SK-N-SH treated with all-trans-retinoic acid at 6 μM for 48 hours (cell line): ENCODE results near the gene CRYBA2.

ENCODE experiments used
- ATAC-seq: fragments of 200-7000 bp; cut with Tn5 transposase; 3 replicates; pipeline ENCODE4 v1.9.1; 2020; ENCODE audit warnings: mild to moderate bottlenecking, moderate library complexity
- ARNTL ChIP-seq: fragments of 450-650 bp; formaldehyde crosslinking; IDR thresholded peaks from 2 replicates; pipeline ENCODE4 v1.5.0; 2020; ENCODE audit warnings: low read depth, mild to moderate bottlenecking, moderate library complexity, borderline replicate concordance
- BACH2 ChIP-seq: fragments of 250-450 bp; sonication (Bioruptor Pico); IDR thresholded peaks from 2 replicates; pipeline ENCODE4 v1.9.0; 2021; ENCODE audit warnings: mild to moderate bottlenecking, borderline replicate concordance
- CREB5 ChIP-seq: fragments of 250-450 bp; sonication (Bioruptor Pico); IDR thresholded peaks from 2 replicates; pipeline ENCODE4 v1.5.1; 2020; ENCODE audit warnings: low read depth, mild to moderate bottlenecking, moderate library complexity
- ESRRG ChIP-seq: fragments of 250-450 bp; sonication (Bioruptor Pico); IDR thresholded peaks from 2 replicates; pipeline ENCODE4 v1.6.1; 2021; ENCODE audit warnings: mild to moderate bottlenecking
- ISL1 ChIP-seq: fragments of 250-450 bp; sonication (Bioruptor Pico); IDR thresholded peaks from 2 replicates; pipeline ENCODE4 v2.1.2; 2022; ENCODE audit warnings: mild to moderate bottlenecking, moderate library complexity
- OSR1 ChIP-seq: fragments of 250-450 bp; sonication (Bioruptor Pico); IDR thresholded peaks from 2 replicates; pipeline ENCODE4 v1.8.0; 2022; ENCODE audit warnings: moderate library complexity, mild to moderate bottlenecking, inconsistent platforms
- PATZ1 ChIP-seq: fragments of 250-450 bp; sonication (Bioruptor Pico); IDR thresholded peaks from 2 replicates; pipeline ENCODE4 v1.8.0; 2020; ENCODE audit warnings: mild to moderate bottlenecking, moderate library complexity, borderline replicate concordance
- POU6F1 ChIP-seq: fragments of 250-450 bp; sonication (Bioruptor Pico); IDR thresholded peaks from 2 replicates; pipeline ENCODE4 v1.8.0; 2021; ENCODE audit warnings: low read depth, mild to moderate bottlenecking, moderate library complexity, borderline replicate concordance
- PPARA ChIP-seq: fragments of 250-450 bp; sonication (Bioruptor Pico); IDR thresholded peaks from 2 replicates; pipeline ENCODE4 v1.5.0; 2020; ENCODE audit warnings: mild to moderate bottlenecking, borderline replicate concordance
- RARB ChIP-seq: fragments of 250-450 bp; sonication (Bioruptor Pico); IDR thresholded peaks from 2 replicates; pipeline ENCODE4 v1.8.0; 2021; ENCODE audit warnings: mild to moderate bottlenecking, moderate library complexity
- TOX ChIP-seq: fragments of 250-450 bp; sonication (Bioruptor Pico); IDR thresholded peaks from 2 replicates; pipeline ENCODE4 v1.8.0; 2021; ENCODE audit warnings: mild to moderate bottlenecking, moderate library complexity, borderline replicate concordance
- TSHZ2 ChIP-seq: fragments of 250-450 bp; sonication (Bioruptor Pico); IDR thresholded peaks from 2 replicates; pipeline ENCODE4 v1.5.0; 2020; ENCODE audit warnings: mild to moderate bottlenecking, moderate library complexity
- ZC3H10 ChIP-seq: fragments of 250-450 bp; sonication (Bioruptor Pico); IDR thresholded peaks from 2 replicates; pipeline ENCODE4 v1.5.1; 2021; ENCODE audit warnings: mild to moderate bottlenecking, moderate library complexity
- ZFP3 ChIP-seq: fragments of 250-450 bp; sonication (Bioruptor Pico); IDR thresholded peaks from 2 replicates; pipeline ENCODE4 v1.5.0; 2020; ENCODE audit warnings: mild to moderate bottlenecking, moderate library complexity
- ZFP30 ChIP-seq: fragments of 450-650 bp; formaldehyde crosslinking; IDR thresholded peaks from 2 replicates; pipeline ENCODE4 v1.5.0; 2022; ENCODE audit warnings: mild to moderate bottlenecking, moderate library complexity
- ZNF565 ChIP-seq: fragments of 450-650 bp; formaldehyde crosslinking; conservative IDR thresholded peaks from 2 replicates; pipeline ENCODE4 v1.5.0; 2020; ENCODE audit warnings: low read depth, mild to moderate bottlenecking, moderate library complexity
- ZNF70 ChIP-seq: fragments of 450-650 bp; formaldehyde crosslinking; IDR thresholded peaks from 2 replicates; pipeline ENCODE4 v1.5.0; 2020; ENCODE audit warnings: mild to moderate bottlenecking, moderate library complexity
- ZNF8 ChIP-seq: fragments of 450-650 bp; formaldehyde crosslinking; IDR thresholded peaks from 2 replicates; pipeline ENCODE4 v1.5.0; 2020; ENCODE audit warnings: mild to moderate bottlenecking, moderate library complexity

The CRYBA2 gene

GRCh38 chr2:219002395-219003266, 9.4 kb upstream of the CRYBA2 start:
- ATAC-seq: peak; percentile 89
- TF ChIP-seq TSHZ2 (CRISPR knock-in tag) (no peak), ISL1 (CRISPR knock-in tag) (no peak), PPARA (CRISPR knock-in tag) (no peak), ARNTL (CRISPR knock-in tag) (no peak), ZC3H10 (CRISPR knock-in tag) (no peak), POU6F1 (CRISPR knock-in tag) (no peak), ZNF70 (CRISPR knock-in tag) (no peak), ESRRG (no peak), CREB5 (CRISPR knock-in tag) (no peak), ZFP30 (CRISPR knock-in tag) (no peak), ZNF565 (CRISPR knock-in tag) (no peak), PATZ1 (no peak), ZNF8 (no peak), TOX (no peak), ZFP3 (no peak), BACH2 (CRISPR knock-in tag) (no peak), OSR1 (CRISPR knock-in tag) (no peak)
- TF ChIP-seq, all 23 proteins: peak for 0

- ATAC-seq: no peak
- TF ChIP-seq POU6F1 (CRISPR knock-in tag) (no peak), ISL1 (CRISPR knock-in tag) (no peak), ARNTL (CRISPR knock-in tag) (no peak), ZNF565 (CRISPR knock-in tag) (no peak), BACH2 (CRISPR knock-in tag) (no peak), TSHZ2 (CRISPR knock-in tag) (no peak), RARB (no peak), CREB5 (CRISPR knock-in tag) (no peak), ZNF8 (no peak)
These were observed 8.6 kb upstream of the CRYBA2 start for GRCh38 chr2:219001577-219002394.
